Upper lobe of left lung (tissue), 6 donors: ENCODE data around the gene C1QTNF12. TPM values are rescaled to one million over a fixed set of nuclear protein-coding genes. Genes with fewer than 3 reads are reported as not detected.
A peak's percentile ranks its signal among the peaks of the same experiment; 100 is the strongest.

Experiments
- ATAC-seq, 2 donors: fragments of 200-7000 bp; cut with Tn5 transposase; one replicate each; pipeline ENCODE4 v1.9.1; 2022; ENCODE audit warnings: mild to moderate bottlenecking in 2 of 2, moderate library complexity in 2 of 2; ENCODE audit not compliant: low FRiP score in 2 of 2
- DNase-seq, 2 donors: peaks; one replicate each; pipeline ENCODE4 v3.0.0-alpha.2; 2019 to 2020
- H3K27ac ChIP-seq, 4 donors: fragments of 200-600 bp; sonication (generic); one replicate each; pipeline ENCODE4 v1.5.1; 2016 to 2019
- H3K27me3 ChIP-seq, 4 donors: fragments of 200-600 bp; sonication (generic); one replicate each; pipeline ENCODE4 v1.5.1; 2017 to 2019
- H3K36me3 ChIP-seq, 4 donors: fragments of 200-600 bp; sonication (generic); one replicate each; pipeline ENCODE4 v1.5.1; 2016 to 2019
- H3K4me1 ChIP-seq, 4 donors: fragments of 200-600 bp; sonication (generic); one replicate each; pipeline ENCODE4 v1.5.1; 2018 to 2019
- H3K4me3 ChIP-seq, 4 donors: fragments of 200-600 bp; sonication (generic); one replicate each; pipeline ENCODE4 v1.5.1; 2017 to 2019; ENCODE audit warnings: mild to moderate bottlenecking in 2 of 4, moderate library complexity in 1 of 4
- H3K9me3 ChIP-seq, 4 donors: fragments of 200-600 bp; sonication (generic); one replicate each; pipeline ENCODE4 v1.5.1; 2018 to 2019
- EP300 ChIP-seq, 4 donors: sonication (generic); formaldehyde crosslinking; IDR thresholded peaks; one replicate each; pipeline ENCODE4 v1.5.1; 2017; ENCODE audit warnings: antibody characterized with exemption in 4 of 4, control low read depth in 2 of 4
- POLR2A ChIP-seq, 4 donors: fragments of 450-650 bp; IDR thresholded peaks; one replicate each; pipeline ENCODE4 v1.5.1; 2016 to 2017; ENCODE audit warnings: antibody characterized with exemption in 4 of 4, mild to moderate bottlenecking in 2 of 4
- POLR2AphosphoS5 ChIP-seq, 2 donors: sonication (generic); formaldehyde crosslinking; IDR thresholded peaks; one replicate each; pipeline ENCODE4 v1.5.1; 2017; ENCODE audit warnings: antibody characterized with exemption in 2 of 2
- WGBS, 2 donors: methylation state at CpG; one replicate each; pipeline ENCODE4 v1.1.5; 2017 to 2018; 5-methylcytosine and 5-hydroxymethylcytosine counted together
- total RNA-seq, 6 donors: library from RNA; depleted of rRNA in 4 of 6; stranded (reverse); fragments of >200 nt in 4 of 6; gene quantifications; one replicate each; pipeline versions ENCODE4 v1.1.0 to v1.2.1, GENCODE V29; 2016 to 2021
- TF ChIP-seq, protein P1 (sequence below), 6 experiments: fragments of 450-650 bp in 4 of 6; fragments of 200-600 bp in 2 of 6; sonication (generic) in 2 of 6; IDR thresholded peaks; one replicate each; pipeline ENCODE4 v1.5.1; 2016 to 2019; ENCODE audit warnings: antibody characterized with exemption in 6 of 6
- donor health status: DM: no; HTN: no; CAD: no; lungs with moderate emphysema.
- donor health status: DM: no; HTN: yes; CAD: no; lungs with severe emphysema.

Gene C1QTNF12
- total RNA-seq, 6 donors from 2014 or later, result 1.9 to 6.3 (median 2.8) TPM; not detected in 2

DNA sequence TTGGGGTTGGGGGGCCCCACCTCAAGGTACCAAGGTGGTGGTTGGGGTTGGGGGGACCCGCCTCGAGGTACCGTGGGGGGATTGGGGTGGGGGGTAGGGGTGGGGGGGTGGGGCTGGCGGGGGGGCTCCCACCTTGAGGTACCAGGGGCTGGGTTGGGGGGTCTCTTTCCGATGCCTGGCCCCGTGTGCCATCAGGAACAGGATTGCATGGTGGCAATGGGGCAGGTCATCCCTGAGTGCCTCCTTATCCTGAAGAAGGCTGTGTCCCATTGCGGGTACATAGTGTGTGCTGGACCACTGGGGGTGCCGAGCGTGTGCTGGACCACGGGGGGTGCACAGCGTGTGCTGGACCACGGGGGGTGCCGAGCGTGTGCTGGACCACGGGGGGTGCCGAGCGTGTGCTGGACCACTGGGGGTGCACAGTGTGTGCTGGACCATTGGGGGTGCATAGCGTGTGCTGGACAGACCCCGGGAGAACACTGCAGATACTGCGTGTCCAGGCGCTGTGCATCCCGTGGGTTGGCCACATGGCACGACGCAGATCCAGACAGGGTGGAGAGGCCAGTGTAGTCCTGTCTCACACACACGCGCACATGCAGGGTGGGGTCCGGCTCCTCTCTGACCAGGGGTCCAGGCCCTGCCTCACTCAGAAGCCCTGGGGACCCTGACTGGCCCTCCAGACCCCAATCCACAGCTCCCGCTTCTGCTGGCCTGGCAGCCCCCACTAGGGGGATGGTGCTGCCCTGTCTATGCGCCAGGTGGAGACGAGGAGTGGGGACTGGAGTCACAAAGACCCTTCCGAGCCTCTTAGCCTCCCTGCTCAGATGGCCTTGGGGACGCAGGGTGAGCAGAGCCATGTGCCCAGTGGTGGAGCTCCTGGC is 37.9 kb upstream of the C1QTNF12 start:
- TF ChIP-seq POLR2AphosphoS5 (IDR thresholded peaks at IDR 0.05) (no peak), POLR2A (IDR thresholded peaks at IDR 0.05) (no peak), EP300 (IDR thresholded peaks at IDR 0.05) (no peak)
- TF ChIP-seq, protein P1, sequence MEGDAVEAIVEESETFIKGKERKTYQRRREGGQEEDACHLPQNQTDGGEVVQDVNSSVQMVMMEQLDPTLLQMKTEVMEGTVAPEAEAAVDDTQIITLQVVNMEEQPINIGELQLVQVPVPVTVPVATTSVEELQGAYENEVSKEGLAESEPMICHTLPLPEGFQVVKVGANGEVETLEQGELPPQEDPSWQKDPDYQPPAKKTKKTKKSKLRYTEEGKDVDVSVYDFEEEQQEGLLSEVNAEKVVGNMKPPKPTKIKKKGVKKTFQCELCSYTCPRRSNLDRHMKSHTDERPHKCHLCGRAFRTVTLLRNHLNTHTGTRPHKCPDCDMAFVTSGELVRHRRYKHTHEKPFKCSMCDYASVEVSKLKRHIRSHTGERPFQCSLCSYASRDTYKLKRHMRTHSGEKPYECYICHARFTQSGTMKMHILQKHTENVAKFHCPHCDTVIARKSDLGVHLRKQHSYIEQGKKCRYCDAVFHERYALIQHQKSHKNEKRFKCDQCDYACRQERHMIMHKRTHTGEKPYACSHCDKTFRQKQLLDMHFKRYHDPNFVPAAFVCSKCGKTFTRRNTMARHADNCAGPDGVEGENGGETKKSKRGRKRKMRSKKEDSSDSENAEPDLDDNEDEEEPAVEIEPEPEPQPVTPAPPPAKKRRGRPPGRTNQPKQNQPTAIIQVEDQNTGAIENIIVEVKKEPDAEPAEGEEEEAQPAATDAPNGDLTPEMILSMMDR (IDR thresholded peaks at IDR 0.05), result no peak
- 82 to 85% methylated on average over 10 to 14 of the region's 32 CpGs for WGBS, 2 donors
- H3K9me3 ChIP-seq, result no peaks in the 10 kb centered on the region
- ATAC-seq, result no peak
- H3K4me1 ChIP-seq, result peaks cover 0 to 5% (median 2%) of the 10 kb centered on the region in 4 donors
- no peak overlapping the region for H3K27ac ChIP-seq
- peak in 1 of 2 donors; percentile 55 for DNase-seq
- H3K36me3 ChIP-seq, result no peaks in the 10 kb centered on the region
- no peak overlapping the region for H3K4me3 ChIP-seq
- H3K27me3 ChIP-seq, result peaks cover 0 to 6% (median 0%) of the 10 kb centered on the region in 4 donors

GRCh38 chr1:1283821-1284220 is 37.3 kb upstream of the C1QTNF12 start:
- H3K9me3 ChIP-seq, result no peaks in the 10 kb centered on the region

GRCh38 chr1:1282998-1283397 is 36.5 kb upstream of the C1QTNF12 start:
- Histone ChIP-seq H3K36me3 (no peaks in the 10 kb centered on the region), H3K27ac (no peak overlapping the region), H3K9me3 (no peaks in the 10 kb centered on the region), H3K4me1 (peaks cover 0 to 5% (median 2%) of the 10 kb centered on the region in 4 donors), H3K4me3 (no peak overlapping the region), H3K27me3 (peaks cover 0 to 6% (median 0%) of the 10 kb centered on the region in 4 donors)
- DNase-seq (peak in 1 of 2 donors; percentile 55), ATAC-seq (no peak)
- 89 to 93% methylated on average over 8 to 14 of the region's 14 CpGs for WGBS, 2 donors
- TF ChIP-seq, protein P1 (IDR thresholded peaks at IDR 0.05), result no peak
- no peak for TF ChIP-seq EP300 (IDR thresholded peaks at IDR 0.05)
- TF ChIP-seq POLR2AphosphoS5 (IDR thresholded peaks at IDR 0.05), result no peak
- no peak for TF ChIP-seq POLR2A (IDR thresholded peaks at IDR 0.05)

More at GRCh38 chr1:1283821-1284220, 37.3 kb upstream of the C1QTNF12 start:
- no peaks in the 10 kb centered on the region for H3K36me3 ChIP-seq
- ATAC-seq, result no peak
- DNase-seq, result peak in 1 of 2 donors; percentile 23
- H3K4me1 ChIP-seq, result peaks cover 0 to 5% (median 2%) of the 10 kb centered on the region in 4 donors
- H3K27ac ChIP-seq, result no peak overlapping the region
- H3K4me3 ChIP-seq, result no peak overlapping the region
- TF ChIP-seq, protein P1 (IDR thresholded peaks at IDR 0.05), result no peak
- TF ChIP-seq POLR2A (IDR thresholded peaks at IDR 0.05), result no peak
- TF ChIP-seq POLR2AphosphoS5 (IDR thresholded peaks at IDR 0.05), result no peak
- TF ChIP-seq EP300 (IDR thresholded peaks at IDR 0.05), result no peak
- WGBS, 2 donors, result 42% methylated on average over 4 of the region's 9 CpGs; no CpG with 5 or more reads in 1 of the 2 donors
- H3K27me3 ChIP-seq, result peaks cover 0 to 6% (median 0%) of the 10 kb centered on the region in 4 donors

GRCh38 chr1:1281533-1282321 is 35.2 kb upstream of the C1QTNF12 start:
- Histone ChIP-seq H3K27ac (no peak overlapping the region), H3K9me3 (no peaks in the 10 kb centered on the region), H3K36me3 (no peaks in the 10 kb centered on the region), H3K4me3 (no peak overlapping the region), H3K27me3 (peaks cover 0 to 6% (median 0%) of the 10 kb centered on the region in 4 donors), H3K4me1 (peaks cover 0 to 5% (median 2%) of the 10 kb centered on the region in 4 donors)
- 56% methylated on average over 19 of the region's 26 CpGs; no CpG with 5 or more reads in 1 of the 2 donors for WGBS, 2 donors
- TF ChIP-seq POLR2AphosphoS5 (IDR thresholded peaks at IDR 0.05), result no peak
- TF ChIP-seq, protein P1 (IDR thresholded peaks at IDR 0.05), result no peak
- no peak for TF ChIP-seq POLR2A (IDR thresholded peaks at IDR 0.05)
- no peak for TF ChIP-seq EP300 (IDR thresholded peaks at IDR 0.05)
- ATAC-seq, result peak; percentile 23 to 60
- DNase-seq, result peak; percentile 78 to 81
